Measurements from ENCODE around the gene EFHD2.

EFHD2 gene

GRCh38 chr1:15393475-15394257, 16.0 kb upstream of the EFHD2 start:
- Histone ChIP-seq H3K4me3 (replicated peaks; ENCODE audit: low read depth, low read length) (no peak overlapping the region), H3K36me3 (ENCODE audit: control insufficient read depth, insufficient read depth, low read length) (no peaks in the 10 kb centered on the region), H3K27me3 (replicated peaks; ENCODE audit: control insufficient read depth, insufficient read depth, low read length) (no peaks in the 10 kb centered on the region)
- TF ChIP-seq CTCF (IDR thresholded peaks at IDR 0.05; ENCODE audit: insufficient read depth, low read length, poor library complexity, severe bottlenecking): no peak
- DNase-seq (ENCODE audit: extremely low read depth, insufficient read length): no peak

GRCh38 chr1:15394258-15394690, 15.4 kb upstream of the EFHD2 start:
- H3K4me3 ChIP-seq (replicated peaks; ENCODE audit: low read depth, low read length): no peak overlapping the region
- no peaks in the 10 kb centered on the region for H3K27me3 ChIP-seq (replicated peaks; ENCODE audit: control insufficient read depth, insufficient read depth, low read length)
- no peak for TF ChIP-seq CTCF (IDR thresholded peaks at IDR 0.05; ENCODE audit: insufficient read depth, low read length, poor library complexity, severe bottlenecking)
- no peaks in the 10 kb centered on the region for H3K36me3 ChIP-seq (ENCODE audit: control insufficient read depth, insufficient read depth, low read length)
- no peak for DNase-seq (ENCODE audit: extremely low read depth, insufficient read length)

GRCh38 chr1:15397236-15397635, 12.5 kb upstream of the EFHD2 start:
- DNase-seq (ENCODE audit: extremely low read depth, insufficient read length): no peak
- no peak overlapping the region for H3K4me3 ChIP-seq (replicated peaks; ENCODE audit: low read depth, low read length)
- TF ChIP-seq CTCF (IDR thresholded peaks at IDR 0.05; ENCODE audit: insufficient read depth, low read length, poor library complexity, severe bottlenecking): no peak
- H3K27me3 ChIP-seq (replicated peaks; ENCODE audit: control insufficient read depth, insufficient read depth, low read length): no peaks in the 10 kb centered on the region
- no peaks in the 10 kb centered on the region for H3K36me3 ChIP-seq (ENCODE audit: control insufficient read depth, insufficient read depth, low read length)

GRCh38 chr1:15399710-15400109, 10.0 kb upstream of the EFHD2 start:
- Histone ChIP-seq H3K27me3 (replicated peaks; ENCODE audit: control insufficient read depth, insufficient read depth, low read length) (no peaks in the 10 kb centered on the region), H3K4me3 (replicated peaks; ENCODE audit: low read depth, low read length) (no peak overlapping the region), H3K36me3 (ENCODE audit: control insufficient read depth, insufficient read depth, low read length) (no peaks in the 10 kb centered on the region)
- no peak for DNase-seq (ENCODE audit: extremely low read depth, insufficient read length)
- TF ChIP-seq CTCF (IDR thresholded peaks at IDR 0.05; ENCODE audit: insufficient read depth, low read length, poor library complexity, severe bottlenecking): no peak

DNA sequence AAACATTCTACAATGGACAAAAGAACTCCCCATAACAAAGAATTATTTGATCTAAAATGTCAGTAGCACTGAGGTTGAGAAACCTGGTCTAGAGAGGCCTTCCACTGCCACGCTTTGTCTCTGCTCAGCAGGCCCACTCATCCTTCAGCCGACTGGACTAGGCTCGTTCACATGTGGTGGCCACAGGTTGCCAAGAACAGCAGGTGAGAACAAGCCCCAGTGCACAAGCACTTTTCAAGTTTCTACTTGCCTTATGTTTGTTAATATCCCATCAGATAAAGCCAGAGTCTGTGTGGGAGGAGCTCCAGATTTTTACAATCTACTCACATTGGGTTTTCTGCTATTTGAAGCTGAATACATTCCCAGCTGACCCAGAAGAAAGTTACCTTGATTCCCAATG, 9.1 kb upstream of the EFHD2 start:
- no peak for TF ChIP-seq CTCF (IDR thresholded peaks at IDR 0.05; ENCODE audit: insufficient read depth, low read length, poor library complexity, severe bottlenecking)
- Histone ChIP-seq H3K4me3 (replicated peaks; ENCODE audit: low read depth, low read length) (no peak overlapping the region), H3K27me3 (replicated peaks; ENCODE audit: control insufficient read depth, insufficient read depth, low read length) (no peaks in the 10 kb centered on the region), H3K36me3 (ENCODE audit: control insufficient read depth, insufficient read depth, low read length) (no peaks in the 10 kb centered on the region)
- no peak for DNase-seq (ENCODE audit: extremely low read depth, insufficient read length)
